CD4-positive, alpha-beta T cell treated with Interleukin-2 at 100 ng/mL for 4 hours (primary cell): ENCODE data around the gene TMEM270.

Experiments used
- DNase-seq: peaks from one replicate; pipeline ENCODE4 v3.0.0-alpha.2; 2020; ENCODE audit warnings: low spot score

The TMEM270 gene

DNA sequence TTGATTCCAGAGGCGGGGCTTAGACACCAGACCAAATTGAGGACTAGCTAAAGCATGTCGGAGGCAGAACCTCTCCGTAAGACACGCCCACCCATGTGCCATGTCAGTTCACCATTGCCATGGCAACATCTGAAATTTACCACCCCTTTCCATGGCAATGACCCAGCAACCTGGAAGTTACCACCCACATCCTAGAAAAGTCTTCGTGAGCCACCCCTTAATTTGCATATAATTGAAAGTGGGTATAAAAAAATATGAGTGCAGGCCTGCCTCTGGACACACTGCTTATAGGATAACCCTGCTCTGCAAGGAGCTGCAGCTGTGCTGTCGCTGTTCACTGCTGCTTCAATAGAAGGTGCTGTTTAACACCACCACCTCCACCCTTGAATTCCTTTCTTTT is 28.0 kb downstream of the TMEM270 start:
- no peak for DNase-seq

- no peak for DNase-seq
Measured at GRCh38 chr7:73890555-73891147, 29.7 kb downstream of the TMEM270 start.

DNA sequence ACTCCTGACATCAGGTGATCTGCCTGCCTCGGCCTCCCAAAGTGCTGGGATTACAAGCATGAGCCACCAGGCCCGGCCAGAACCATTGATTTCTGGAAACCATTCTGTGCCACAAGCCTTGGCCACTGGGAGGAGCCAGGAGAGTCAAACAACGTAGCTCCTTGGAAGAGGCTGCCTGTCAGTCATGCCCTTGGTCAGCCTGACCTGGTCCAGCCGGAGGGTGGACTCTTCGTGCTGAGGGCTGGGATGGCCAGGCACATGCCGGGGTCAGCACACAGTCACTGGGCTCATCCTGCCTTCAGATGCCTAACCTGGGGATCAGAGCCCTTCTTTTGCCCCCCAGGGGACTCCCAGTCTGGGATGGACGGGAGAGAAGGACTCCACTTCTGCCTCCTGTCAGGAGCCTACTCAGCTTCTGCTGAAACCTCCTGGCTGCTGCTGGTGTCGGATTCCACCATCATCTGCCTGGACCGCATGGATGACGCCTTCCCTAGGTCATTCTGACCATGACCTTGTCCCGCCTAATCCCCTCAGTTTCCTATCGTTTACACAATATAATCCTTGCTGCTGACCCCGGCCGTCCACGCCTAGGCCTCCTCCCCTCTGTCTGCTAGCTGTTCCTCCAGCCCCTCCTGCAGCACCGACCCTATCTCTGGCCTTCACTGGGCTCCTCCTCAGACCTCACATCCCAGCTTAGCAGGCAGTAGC is 30.4 kb downstream of the TMEM270 start:
- no peak for DNase-seq

GRCh38 chr7:73892003-73892999 is 31.3 kb downstream of the TMEM270 start:
- no peak for DNase-seq

DNA sequence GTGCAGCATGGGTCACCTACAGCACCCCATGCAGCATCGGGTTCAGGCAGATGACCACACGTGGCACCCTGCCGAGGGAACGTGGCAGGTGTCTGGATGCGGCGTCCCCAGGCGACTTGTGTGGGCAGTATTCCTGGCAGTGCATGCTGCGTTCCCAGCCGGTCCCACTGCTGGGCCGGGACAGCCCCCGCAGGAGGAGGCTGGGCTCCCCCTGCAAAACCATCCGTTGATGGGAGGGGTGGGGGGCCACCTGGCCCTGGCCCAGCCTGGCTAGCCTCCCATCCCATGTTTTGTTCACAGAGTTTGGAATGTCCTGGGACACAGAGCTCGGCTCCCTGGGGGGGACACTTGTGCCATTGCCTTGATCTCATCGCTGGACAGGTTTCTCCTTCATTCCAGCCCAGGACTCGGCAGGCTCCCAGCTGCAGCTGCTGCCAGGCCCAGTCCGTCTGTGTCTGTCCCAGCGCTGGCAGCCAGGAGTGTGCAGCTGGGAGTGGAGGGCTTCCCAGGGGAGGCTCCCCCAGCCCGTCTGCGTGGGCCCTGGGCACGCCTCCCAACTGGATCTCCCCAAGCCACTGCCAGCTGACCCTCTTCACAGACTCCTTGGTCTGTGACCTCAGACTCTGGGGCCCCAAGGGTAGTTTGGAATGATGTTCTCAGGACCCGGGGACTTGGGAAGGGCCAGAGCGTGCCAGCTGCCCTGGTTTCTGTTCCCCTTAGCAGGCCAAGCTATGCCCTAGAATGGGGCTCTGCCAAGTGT is 32.6 kb downstream of the TMEM270 start:
- DNase-seq, result no peak

GRCh38 chr7:73894166-73894565 is 33.2 kb downstream of the TMEM270 start:
- DNase-seq, result no peak

DNA sequence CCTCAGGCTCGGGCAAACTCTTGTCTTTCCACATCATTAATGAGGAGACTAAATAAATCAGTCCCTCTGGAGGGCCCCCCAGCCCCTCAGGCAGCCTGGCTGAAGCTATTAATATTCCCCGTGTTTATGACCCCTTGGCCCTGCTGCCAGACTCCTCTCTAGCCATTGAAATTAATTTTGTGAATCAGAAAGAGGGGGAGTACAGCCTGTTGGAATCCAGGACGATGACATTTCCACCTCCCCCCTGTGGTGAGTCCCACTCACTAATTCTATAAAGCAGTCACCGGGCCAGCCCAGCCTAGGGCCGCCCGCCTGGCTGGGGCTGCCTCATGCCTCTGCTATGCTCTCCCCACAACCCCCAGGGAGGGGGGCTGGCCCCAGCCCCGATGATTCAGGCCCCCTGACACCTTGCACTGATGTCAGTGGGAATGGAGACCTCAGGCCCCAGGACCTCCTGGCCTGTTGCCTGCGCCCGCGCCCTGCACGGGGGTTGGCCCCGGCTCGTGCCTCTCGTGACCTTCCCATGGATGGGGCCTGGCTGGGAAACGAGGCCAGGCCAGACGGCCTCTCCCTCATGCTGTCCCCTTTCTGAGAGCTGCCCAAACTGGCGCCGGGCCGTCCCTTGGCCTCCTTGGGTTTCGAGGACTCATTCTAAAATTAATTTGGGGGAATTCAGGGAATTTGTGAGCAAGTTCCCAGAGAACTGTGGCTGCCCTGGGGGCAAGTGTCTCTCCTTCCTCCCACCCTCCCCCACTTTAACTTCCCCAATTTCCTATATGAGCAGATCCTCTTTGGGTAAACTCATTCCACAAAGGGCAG is 34.0 kb downstream of the TMEM270 start:
- no peak for DNase-seq

GRCh38 chr7:73895626-73896025 is 34.7 kb downstream of the TMEM270 start:
- no peak for DNase-seq

GRCh38 chr7:73896454-73896853 is 35.5 kb downstream of the TMEM270 start:
- DNase-seq, result no peak

DNA sequence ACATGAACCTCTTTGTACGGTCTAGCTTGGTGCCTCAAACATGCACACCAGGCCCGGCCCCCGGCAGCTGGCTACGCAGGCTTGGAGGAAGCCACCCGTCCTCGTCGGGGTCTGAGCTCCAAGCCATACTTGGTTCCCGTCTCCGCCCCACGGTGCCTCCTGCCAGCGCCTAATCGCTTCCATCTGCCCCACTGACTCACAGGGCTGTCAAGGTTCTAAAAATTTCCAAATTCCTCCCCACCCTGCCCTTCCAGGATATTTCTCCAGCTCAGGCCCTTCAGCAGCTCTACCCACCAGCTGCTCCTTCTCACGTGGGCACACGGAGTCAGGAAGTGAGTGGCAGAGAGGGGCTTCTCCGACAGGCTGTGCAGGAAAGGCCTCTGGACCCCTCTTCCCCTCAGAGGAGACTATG is 38.8 kb downstream of the TMEM270 start:
- no peak for DNase-seq

DNA sequence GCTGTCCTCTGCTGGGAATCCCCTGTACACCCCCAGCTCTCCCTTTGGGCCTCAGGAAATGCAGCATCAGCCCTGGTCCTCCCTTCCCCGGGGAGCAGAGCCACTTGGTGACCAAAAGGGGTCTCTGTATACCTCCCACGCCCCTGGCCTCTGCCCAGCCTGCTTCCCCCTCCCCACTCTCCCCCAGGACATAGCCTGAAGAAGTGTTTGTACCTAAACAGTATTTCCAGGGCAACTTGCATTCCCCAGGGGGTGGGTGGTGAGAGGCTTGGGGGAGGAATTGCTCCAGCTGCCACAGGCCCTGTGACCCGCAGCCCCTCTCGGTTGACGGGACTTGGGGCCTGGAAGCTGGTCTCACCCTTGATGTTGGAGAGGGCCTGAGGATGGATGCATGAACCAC is 39.3 kb downstream of the TMEM270 start:
- no peak for DNase-seq

DNA sequence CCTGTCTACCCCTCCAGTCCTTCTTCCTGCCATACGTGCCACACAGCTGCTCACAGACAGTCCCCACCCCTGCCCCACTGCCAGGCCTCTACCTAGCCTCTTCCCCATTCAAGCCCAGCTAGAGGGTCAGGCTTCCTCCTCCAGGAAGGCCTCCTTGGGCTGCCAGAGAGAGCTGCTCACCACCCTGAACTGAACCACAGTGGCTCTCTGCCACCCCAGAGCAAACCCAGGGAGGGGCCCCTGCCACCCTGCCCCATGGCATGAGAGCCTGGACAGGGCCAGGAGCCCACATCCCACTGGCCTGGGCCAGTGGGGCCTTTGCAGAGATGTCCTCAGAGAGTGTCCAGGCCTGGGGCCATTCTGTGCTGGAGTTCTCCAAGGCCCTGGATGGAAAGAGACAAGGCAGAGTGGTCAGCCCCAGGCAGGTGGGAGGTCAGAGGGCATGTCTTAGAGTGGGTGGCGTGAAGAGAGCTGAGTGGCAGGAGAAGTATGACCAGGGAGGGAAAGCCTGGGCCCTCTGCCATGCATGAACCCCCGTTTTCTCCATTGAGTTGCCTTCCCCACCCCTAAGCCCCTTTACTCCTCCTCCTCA is 40.4 kb downstream of the TMEM270 start:
- DNase-seq, result no peak

- DNase-seq, result no peak
Measured at GRCh38 chr7:73901823-73902597, 41.1 kb downstream of the TMEM270 start.

DNA sequence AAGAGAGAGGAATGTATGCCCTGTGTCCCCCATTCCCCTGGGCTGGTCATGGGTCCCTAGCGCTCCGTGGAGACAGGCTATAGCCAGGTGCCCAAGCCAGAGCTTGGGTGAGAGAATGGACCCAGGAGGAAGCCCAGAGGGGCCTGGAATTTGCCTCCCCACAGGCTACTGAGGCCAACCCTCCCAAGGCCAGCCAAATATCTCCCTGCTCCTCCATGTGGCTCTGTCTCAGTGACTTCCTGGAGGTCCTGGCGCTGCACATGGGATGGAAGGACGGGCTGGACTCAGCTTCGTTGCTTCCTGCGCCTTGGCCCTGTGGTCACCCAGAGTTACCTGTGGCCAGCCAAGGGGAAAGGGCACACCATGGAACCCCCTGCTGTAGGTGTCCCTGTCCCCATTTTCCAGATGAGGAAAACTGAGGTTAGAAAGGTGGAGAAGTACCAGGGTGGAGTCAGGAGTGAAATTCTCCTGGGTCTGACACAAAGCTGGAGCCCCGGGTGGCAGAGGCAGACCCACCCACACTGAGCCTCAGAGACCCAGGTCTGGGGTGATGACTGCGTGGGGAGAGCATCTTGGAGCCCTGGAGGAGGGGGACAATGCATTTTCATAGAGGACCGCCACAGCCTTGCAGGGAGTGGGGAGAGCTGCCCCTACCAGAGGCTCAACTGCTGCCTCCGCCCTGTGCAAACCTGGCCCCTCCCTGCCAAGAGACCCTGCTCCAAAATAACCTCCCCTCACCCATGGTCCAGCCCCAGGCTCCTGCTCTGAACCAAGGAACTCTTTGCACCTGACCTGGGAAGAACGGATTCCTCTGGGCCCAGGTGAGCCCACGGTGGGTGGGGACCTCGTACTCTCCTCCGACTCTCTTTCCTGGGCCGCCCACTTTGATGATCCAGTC is 42.6 kb downstream of the TMEM270 start:
- DNase-seq, result no peak

GRCh38 chr7:73904219-73905137 is 43.5 kb downstream of the TMEM270 start:
- DNase-seq, result no peak

- DNase-seq, result no peak
Measured at GRCh38 chr7:73905360-73905759, 44.4 kb downstream of the TMEM270 start.

DNA sequence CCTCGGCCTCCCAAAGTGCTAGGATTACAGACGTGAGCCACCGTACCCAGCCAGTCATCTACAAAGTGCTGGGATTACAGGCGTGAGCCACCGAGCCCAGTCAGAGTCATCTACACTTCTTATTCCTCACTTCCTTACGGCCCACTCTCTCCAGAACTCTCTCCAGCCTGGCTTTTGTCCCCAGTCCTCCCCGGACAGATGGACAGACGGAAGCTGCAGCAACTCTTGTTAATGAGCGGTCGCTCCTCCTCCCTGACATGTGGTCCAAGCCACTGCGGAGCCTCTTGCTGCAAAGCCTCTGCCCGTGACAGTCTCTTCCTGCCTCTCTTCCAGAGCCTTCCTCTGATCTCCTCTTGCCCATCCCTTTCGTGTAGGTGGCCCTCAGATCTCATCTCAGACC is 45.9 kb downstream of the TMEM270 start:
- no peak for DNase-seq
